Kidney (tissue), 14 donors: ENCODE data around the gene GRM2. TPM values are rescaled to one million over a fixed set of nuclear protein-coding genes. Genes with fewer than 3 reads are reported as not detected.

Experiments
- DNase-seq, 5 donors: peaks; one replicate each; pipeline ENCODE4 v3.0.0-alpha.2; 2013 to 2020
- FAIRE-seq: peaks from 2 replicates; lab custom pipeline; 2012; peaks lifted over from hg19 to GRCh38; lab: Jason Lieb, UNC
- H3K27ac ChIP-seq, 2 donors: one replicate each; pipeline ENCODE4 v1.7.0; 2013; ENCODE audit warnings: low read depth in 2 of 2, low read length in 2 of 2, inconsistent platforms in 1 of 2
- H3K27me3 ChIP-seq: one replicate; pipeline ENCODE4 v1.7.1; 2013; ENCODE audit warnings: low read length, inconsistent platforms; ENCODE audit not compliant: control insufficient read depth, insufficient read depth
- H3K36me3 ChIP-seq, 3 donors: one replicate each; pipeline versions ENCODE4 v1.7.0 to v1.7.1; 2013; ENCODE audit warnings: low read length in 3 of 3, control low read depth in 1 of 3, inconsistent platforms in 1 of 3; ENCODE audit not compliant: insufficient read depth in 3 of 3, control insufficient read depth in 2 of 3
- H3K4me1 ChIP-seq, 3 donors: one replicate each; pipeline versions ENCODE4 v1.7.0 to v1.7.1; 2013; ENCODE audit warnings: low read length in 3 of 3, inconsistent platforms in 1 of 3, low read depth in 1 of 3; ENCODE audit not compliant: control insufficient read depth in 2 of 3, insufficient read depth in 2 of 3
- H3K4me3 ChIP-seq, 3 donors: one replicate each; pipeline versions ENCODE4 v1.7.0 to v1.8.1; 2013; ENCODE audit warnings: low read length in 3 of 3, control low read depth in 1 of 3, inconsistent platforms in 1 of 3
- H3K9ac ChIP-seq, 3 donors: one replicate each; pipeline versions ENCODE4 v1.7.0 to v1.7.1; 2013; ENCODE audit warnings: low read length in 3 of 3, control low read depth in 1 of 3, inconsistent platforms in 1 of 3
- H3K9me3 ChIP-seq, 3 donors: one replicate each; pipeline versions ENCODE4 v1.7.0 to v1.7.1; 2013; ENCODE audit warnings: low read length in 3 of 3, control low read depth in 1 of 3, inconsistent platforms in 1 of 3; ENCODE audit not compliant: control insufficient read depth in 2 of 3, insufficient read depth in 1 of 3
- CTCF ChIP-seq: IDR thresholded peaks from 3 replicates; pipeline ENCODE4 v1.5.1; 2012; ENCODE audit warnings: mild to moderate bottlenecking, moderate library complexity, borderline replicate concordance; ENCODE audit not compliant: insufficient read depth; ENCODE audit errors: extremely low read depth
- intact Hi-C: fragments of 100-400 bp; cut with DNase I; formaldehyde crosslinking; loops from one replicate; pipeline ENCODE4 v1.11.1; 2022
- polyA plus RNA-seq: library from polyadenylated mRNA; stranded (reverse); fragments of 350-450 nt; fragmentation: Illumina TruSeq; extraction: RNeasy Lipid Tissue Mini Kit (QIAGEN cat#74804); gene quantifications from one replicate; pipeline ENCODE4 v1.2.3, GENCODE V29; 2014; ENCODE audit warnings: low read depth, low replicate concordance; ENCODE audit not compliant: insufficient read depth
- total RNA-seq: library from RNA; stranded (reverse); fragmentation: NEBNext Ultra II Directional; extraction: Animal tissue kit (Norgen Biotek cat#: 25700); gene quantifications from one replicate; pipeline ENCODE4 v1.2.1, GENCODE V29; 2021
- donor health status: control.
- donor health status: control.
- donor health status: control.
- donor health status: control.
- donor health status: control.
- donor health status: DM: yes; HTN: yes; CAD: no.
- donor health status: Normal renal cell carcinoma (clear cell type).

GRM2 gene
- total and polyA plus RNA-seq, 2 donors from 2014 or later, result 0.57 TPM; not detected in 1

GRCh38 chr3:51686056-51686455 lies 20.8 kb upstream of the GRM2 start:
- Histone ChIP-seq H3K4me3 (no peak overlapping the region), H3K4me1 (peaks cover 0 to 42% (median 16%) of the 10 kb centered on the region in 3 donors), H3K9ac (peak overlapping the region in 1 of 3 donors; percentile 63), H3K36me3 (peaks cover 0 to 33% (median 31%) of the 10 kb centered on the region in 3 donors), H3K9me3 (no peaks in the 10 kb centered on the region), H3K27ac (peak overlapping the region; percentile 81 to 87), H3K27me3 (no peaks in the 10 kb centered on the region)
- no peak for TF ChIP-seq CTCF
- FAIRE-seq, result no peak
- intact Hi-C loops, result no loop called here
- DNase-seq, result no peak

GRCh38 chr3:51686512-51687215 lies 20.2 kb upstream of the GRM2 start:
- peak overlapping the region; percentile 81 to 87 for H3K27ac ChIP-seq
- intact Hi-C loops, result no loop called here
- no peaks in the 10 kb centered on the region for H3K27me3 ChIP-seq
- FAIRE-seq (no peak), DNase-seq (peak in 2 of 5 donors; percentile 50 to 89)
- H3K9me3 ChIP-seq, result no peaks in the 10 kb centered on the region
- no peak for TF ChIP-seq CTCF
- H3K4me1 ChIP-seq, result peaks cover 0 to 36% (median 16%) of the 10 kb centered on the region in 3 donors
- H3K4me3 ChIP-seq, result no peak overlapping the region
- H3K9ac ChIP-seq, result peak overlapping the region in 1 of 3 donors; percentile 63
- peaks cover 0 to 34% (median 33%) of the 10 kb centered on the region in 3 donors for H3K36me3 ChIP-seq

GRCh38 chr3:51687431-51688205 lies 19.2 kb upstream of the GRM2 start:
- FAIRE-seq (no peak), DNase-seq (no peak)
- Histone ChIP-seq H3K27ac (peak overlapping the region; percentile 65 to 81), H3K9ac (no peak overlapping the region), H3K36me3 (peaks cover 0 to 37% (median 31%) of the 10 kb centered on the region in 3 donors), H3K4me3 (no peak overlapping the region), H3K27me3 (no peaks in the 10 kb centered on the region), H3K4me1 (peaks cover 0 to 29% (median 16%) of the 10 kb centered on the region in 3 donors), H3K9me3 (no peaks in the 10 kb centered on the region)
- intact Hi-C loops, result no loop called here
- TF ChIP-seq CTCF, result no peak
